Pancreas (tissue), 10 donors: ENCODE measurements around the gene FGF5. TPM values are rescaled to one million over a fixed set of nuclear protein-coding genes. Genes with fewer than 3 reads are reported as not detected.

Experiments
- ATAC-seq, 4 donors: fragments of 200-7000 bp; cut with Tn5 transposase; one replicate each; pipeline versions ENCODE4 v1.8.0 to v1.9.1; 2020; ENCODE audit warnings: mild to moderate bottlenecking in 4 of 4, moderate library complexity in 4 of 4
- DNase-seq, 6 donors: peaks; one replicate each; pipeline ENCODE4 v3.0.0-alpha.2; 2020
- FAIRE-seq: peaks from 2 replicates; lab custom pipeline; 2012; peaks lifted over from hg19 to GRCh38; lab: Jason Lieb, UNC
- H3K27ac ChIP-seq, 4 donors: fragments of 200-600 bp; sonication (generic); 1 replicate in 3 of 4; 2 replicates in 1 of 4; pipeline versions ENCODE4 v1.5.0 to v1.8.0; 2020
- H3K27me3 ChIP-seq, 4 donors: fragments of 200-600 bp; one replicate each; pipeline ENCODE4 v1.8.0; 2021
- H3K36me3 ChIP-seq, 3 donors: fragments of 200-600 bp; sonication (generic) in 1 of 3; one replicate each; pipeline versions ENCODE4 v1.5.0 to v1.8.0; 2020 to 2021
- H3K4me1 ChIP-seq, 3 donors: fragments of 200-600 bp; one replicate each; pipeline ENCODE4 v1.8.0; 2021
- H3K4me3 ChIP-seq, 4 donors: fragments of 200-600 bp; sonication (generic) in 2 of 4; one replicate each; pipeline versions ENCODE4 v1.5.0 to v1.8.0; 2020 to 2021
- H3K9me3 ChIP-seq, 4 donors: fragments of 200-600 bp; one replicate each; pipeline ENCODE4 v1.8.0; 2021
- CTCF ChIP-seq, 4 donors: fragments of 200-600 bp; sonication (generic) in 3 of 4; IDR thresholded peaks; one replicate each; pipeline versions ENCODE4 v1.5.0 to v1.8.0; 2021; ENCODE audit warnings: antibody characterized with exemption in 4 of 4
- WGBS, 2 donors: extraction: QIAGEN DNeasy Blood & Tissue Kit; methylation state at CpG; one replicate each; pipeline ENCODE4 v1.1.7; 2013; 5-methylcytosine and 5-hydroxymethylcytosine counted together
- intact Hi-C, 3 donors: fragments of 100-400 bp; cut with DNase I; formaldehyde crosslinking; loops; one replicate each; pipeline versions ENCODE4 v1.11.1 to v1.14.2; 2022
- polyA plus RNA-seq, 2 donors: library from polyadenylated mRNA; stranded (reverse); fragments of 200-250 nt; gene quantifications; one replicate each; pipeline ENCODE4 v1.2.3, GENCODE V29; 2013
- total RNA-seq, 6 donors: library from RNA; stranded (reverse); fragmentation: NEBNext Ultra II Directional in 4 of 6; extraction: Animal tissue kit (Norgen Biotek cat#: 25700) in 4 of 6; gene quantifications; one replicate each; pipeline versions ENCODE4 v1.2.1 to v1.2.4, GENCODE V29; 2021 to 2023
- donor health status: healthy with polysubstance abuse.
- donor health status: DM: no; HTN: no; CAD: no; lungs with moderate emphysema.
- donor health status: DM: no; HTN: no; CAD: no.
- donor health status: control.
- donor health status: control.
- donor health status: Bipolar disorder and iron deficiency.
- donor health status: DM: yes; HTN: yes; CAD: no.
- donor health status: DM: no; HTN: no; CAD: no.
- donor health status: DM: no; HTN: no; CAD: no.
- donor health status: DM: yes; HTN: yes; CAD: no.

The FGF5 gene
- total and polyA plus RNA-seq, 8 donors, result not detected

GRCh38 chr4:80340036-80340435 lies 73.6 kb downstream of the FGF5 start:
- FAIRE-seq, result no peak
- DNase-seq, result no peak
- no peak for ATAC-seq
- Histone ChIP-seq H3K36me3 (no peaks in the 10 kb centered on the region), H3K9me3 (no peaks in the 10 kb centered on the region), H3K4me3 (no peak overlapping the region), H3K27ac (no peak overlapping the region), H3K27me3 (no peaks in the 10 kb centered on the region), H3K4me1 (no peaks in the 10 kb centered on the region)
- intact Hi-C loops, result no loop called here
- 39 to 52% methylated on average over 2 of the region's 2 CpGs for WGBS, 2 donors
- no peak for TF ChIP-seq CTCF (IDR thresholded peaks at IDR 0.05)

Other genes with a start within 250 kb of the FGF5 start
- 10 to 100 TPM in 2 of 6 donors, 1 to 10 TPM in 4; 3.8 to 22.4 (median 7.4) TPM for gene ANTXR2, start 193.4 kb upstream of the FGF5 start, total RNA-seq
- gene ANTXR2, start 193.4 kb upstream of the FGF5 start, polyA plus RNA-seq, result 1 to 10 TPM; 1.4 to 1.8 TPM
- 1 to 10 TPM in 1 of 6 donors, under 1 TPM in 5; 0.14 to 1.5 (median 0.60) TPM for gene PRDM8, start 69.2 kb upstream of the FGF5 start, total RNA-seq
- under 1 TPM; 0.28 to 0.49 TPM for gene PRDM8, start 69.2 kb upstream of the FGF5 start, polyA plus RNA-seq
- not detected for gene CFAP299, start 69.1 kb downstream of the FGF5 start, total RNA-seq
- gene CFAP299, start 69.1 kb downstream of the FGF5 start, polyA plus RNA-seq, result under 1 TPM in 1 of 2 donors, not detected in 1; 0.14 TPM